K562 (cell line): ENCODE measurements around the gene DHCR7. TPM values are rescaled to one million over a fixed set of nuclear protein-coding genes. Genes with fewer than 3 reads are reported as not detected.
A peak's percentile ranks its signal among the peaks of the same experiment; 100 is the strongest.

ENCODE experiments used
- ARID4B ChIP-seq: sonication (generic); formaldehyde crosslinking; IDR thresholded peaks from 2 replicates; pipeline ENCODE4 v1.8.0; 2022; ENCODE audit warnings: mild to moderate bottlenecking, missing genetic modification reagents
- BHLHE40 ChIP-seq: IDR thresholded peaks from 2 replicates; pipeline ENCODE4 v1.6.1; 2011; ENCODE audit warnings: low read length, improper control_type of control experiment
- E2F3 ChIP-seq: fragments of 250-450 bp; sonication (Bioruptor Pico); IDR thresholded peaks from 2 replicates; pipeline ENCODE4 v1.4.0; 2020; ENCODE audit warnings: mild to moderate bottlenecking
- HDAC1 ChIP-seq, 2 experiments: fragments of 450-650 bp; IDR thresholded peaks; 2 replicates each; pipeline ENCODE4 v1.6.1; 2016 to 2017; ENCODE audit warnings: inconsistent platforms in 1 of 2, mild to moderate bottlenecking in 1 of 2, moderate library complexity in 1 of 2
- HMGXB4 ChIP-seq: sonication (generic); formaldehyde crosslinking; IDR thresholded peaks from 2 replicates; pipeline ENCODE4 v1.8.1; 2023; ENCODE audit warnings: mild to moderate bottlenecking, missing genetic modification reagents
- HNRNPLL ChIP-seq: fragments of 200-400 bp; formaldehyde crosslinking; IDR thresholded peaks from 2 replicates; pipeline ENCODE4 v1.6.1; 2017; ENCODE audit warnings: low read length, low read depth, mild to moderate bottlenecking; ENCODE audit not compliant: poor library complexity, severe bottlenecking
- KDM4B ChIP-seq, 2 experiments: fragments of 450-650 bp in 1 of 2; sonication (generic) in 1 of 2; IDR thresholded peaks; 2 replicates each; pipeline ENCODE4 v1.6.1; 2016 to 2017; ENCODE audit warnings: borderline replicate concordance in 2 of 2, antibody characterized with exemption in 1 of 2, low read depth in 1 of 2, mild to moderate bottlenecking in 1 of 2
- MCM7 ChIP-seq, 2 experiments: fragments of 450-650 bp; IDR thresholded peaks; 2 replicates each; pipeline ENCODE4 v1.6.1; 2016 to 2018
- MNT ChIP-seq, 2 experiments: fragments of 450-650 bp; conservative IDR thresholded peaks; 2 replicates each; pipeline ENCODE4 v1.6.1; 2017; ENCODE audit warnings: mild to moderate bottlenecking in 2 of 2, moderate library complexity in 2 of 2
- NCOA1 ChIP-seq: fragments of 450-650 bp; IDR thresholded peaks from 2 replicates; pipeline ENCODE4 v1.6.1; 2016; ENCODE audit warnings: low read depth
- POLR2G ChIP-seq: fragments of 200-400 bp; formaldehyde crosslinking; IDR thresholded peaks from 2 replicates; pipeline ENCODE4 v1.6.1; 2017; ENCODE audit warnings: low read depth, mild to moderate bottlenecking, antibody characterized with exemption, low read length, moderate library complexity
- RBFOX2 ChIP-seq: fragments of 200-400 bp; formaldehyde crosslinking; IDR thresholded peaks from 2 replicates; pipeline ENCODE4 v1.6.1; 2017; ENCODE audit warnings: low read depth, mild to moderate bottlenecking, low read length, moderate library complexity
- SIN3A ChIP-seq, 2 experiments: fragments of 150-350 bp in 1 of 2; IDR thresholded peaks; 2 replicates each; pipeline ENCODE4 v1.6.1; 2011 to 2016; ENCODE audit warnings: borderline replicate concordance in 2 of 2, low read depth in 2 of 2, low read length in 2 of 2, mild to moderate bottlenecking in 2 of 2, moderate library complexity in 2 of 2; ENCODE audit not compliant: control insufficient read depth in 1 of 2
- ZBTB17 ChIP-seq: fragments of 450-650 bp; formaldehyde crosslinking; IDR thresholded peaks from 2 replicates; pipeline ENCODE4 v1.4.0; 2020; ENCODE audit warnings: mild to moderate bottlenecking
- ZNF165 ChIP-seq: fragments of 250-450 bp; sonication (Bioruptor Pico); IDR thresholded peaks from 2 replicates; pipeline ENCODE4 v1.4.0; 2020; ENCODE audit warnings: borderline replicate concordance
- polyA plus RNA-seq, 8 experiments: library from polyadenylated mRNA; depleted of rRNA in 4 of 8; stranded (reverse) in 5 of 8; unstranded in 3 of 8; fragments of >200 nt; fragmentation: Nextera tagmentation in 2 of 8; fragmentation: Illumina TruSeq in 1 of 8; extraction: Ambion mirVana in 2 of 8; extraction: Trizol in 1 of 8; gene quantifications; 2 replicates each; pipeline versions ENCODE4 v1.2.1 to v1.2.3, GENCODE V29; 2011 to 2014; ENCODE audit warnings: inconsistent platforms in 1 of 8, missing spikeins in 1 of 8
- total RNA-seq, 7 experiments: library from RNA; depleted of rRNA in 6 of 7; stranded (reverse); fragments of >200 nt in 6 of 7; fragmentation: Illumina TruSeq in 2 of 7; extraction: Trizol in 2 of 7; gene quantifications; 2 replicates each; pipeline versions ENCODE4 v1.2.1 to v1.2.3, GENCODE V29; 2011 to 2021; ENCODE audit warnings: low replicate concordance in 1 of 7

The DHCR7 gene
- total and polyA plus RNA-seq, 9 of the 15 experiments (the other 6 are each of a cell fraction or from before 2014, with no cell fraction given): 8.4 to 192 (median 82.4) TPM

- peak; percentile 28; the same call in 1 of the 2 replicates for TF ChIP-seq BHLHE40
- 0 out of 2 replicates have a peak, but pooled peaks have one; percentile 48 for TF ChIP-seq ZNF165 (CRISPR knock-in tag)
- TF ChIP-seq KDM4B (IDR thresholded peaks at IDR 0.05; ENCODE audit: borderline replicate concordance in 2 of 2, low read depth in 1 of 2): 0 out of 4 replicates have a peak, but pooled peaks of 1 of the 2 experiments have one; percentile 54
- TF ChIP-seq ARID4B (CRISPR knock-in tag): peak; percentile 71
- TF ChIP-seq ZBTB17 (CRISPR knock-in tag): 0 out of 2 replicates have a peak, but pooled peaks have one; percentile 48
- TF ChIP-seq MCM7 (IDR thresholded peaks at IDR 0.05): no peak
- TF ChIP-seq E2F3 (CRISPR knock-in tag): peak; percentile 17; the same call in 1 of the 2 replicates
- TF ChIP-seq HMGXB4 (CRISPR knock-in tag): peak; percentile 15; the same call in 1 of the 2 replicates
- TF ChIP-seq HDAC1 (IDR thresholded peaks at IDR 0.05): peak in 1 of 2 experiments; percentile 89; a peak in 2 of 4 replicates
- peak; percentile 57 to 59; a peak in 3 of 4 replicates for TF ChIP-seq SIN3A (IDR thresholded peaks at IDR 0.05; ENCODE audit: borderline replicate concordance in 2 of 2, control insufficient read depth in 1 of 2, low read depth in 2 of 2, low read length in 2 of 2)
- peak; percentile 63 to 83 for TF ChIP-seq MNT (conservative IDR thresholded peaks at IDR 0.05)
- TF ChIP-seq NCOA1: 0 out of 2 replicates have a peak, but pooled peaks have one; percentile 45
- TF ChIP-seq RBFOX2: peak; percentile 79
- peak; percentile 84 for TF ChIP-seq POLR2G
- TF ChIP-seq HNRNPLL: no peak
These were observed 5.1 kb upstream of the DHCR7 start, which contains the start of gene NADSYN1 (continued) for GRCh38 chr11:71453037-71453917.
